ENCODE data around the gene DEPP1.
A peak's percentile ranks its signal among the peaks of the same experiment; 100 is the strongest.

The DEPP1 gene

GRCh38 chr10:44968091-44968490 lies 10.5 kb downstream of the DEPP1 start:
- Histone ChIP-seq H3K4me3 (replicated peaks; ENCODE audit: low read depth, low read length) (no peak overlapping the region), H3K36me3 (ENCODE audit: control insufficient read depth, insufficient read depth, low read length) (peaks cover 11% of the 10 kb centered on the region), H3K27me3 (replicated peaks; ENCODE audit: control insufficient read depth, insufficient read depth, low read length) (no peaks in the 10 kb centered on the region)
- no peak for DNase-seq (ENCODE audit: extremely low read depth, insufficient read length)
- TF ChIP-seq CTCF (IDR thresholded peaks at IDR 0.05; ENCODE audit: insufficient read depth, low read length, poor library complexity, severe bottlenecking) = no peak

GRCh38 chr10:44967616-44968015 lies 11.0 kb downstream of the DEPP1 start:
- DNase-seq (ENCODE audit: extremely low read depth, insufficient read length) = no peak
- H3K4me3 ChIP-seq (replicated peaks; ENCODE audit: low read depth, low read length) = no peak overlapping the region
- H3K36me3 ChIP-seq (ENCODE audit: control insufficient read depth, insufficient read depth, low read length) = peaks cover 8% of the 10 kb centered on the region
- H3K27me3 ChIP-seq (replicated peaks; ENCODE audit: control insufficient read depth, insufficient read depth, low read length) = no peaks in the 10 kb centered on the region
- TF ChIP-seq CTCF (IDR thresholded peaks at IDR 0.05; ENCODE audit: insufficient read depth, low read length, poor library complexity, severe bottlenecking) = no peak

- H3K27me3 ChIP-seq (replicated peaks; ENCODE audit: control insufficient read depth, insufficient read depth, low read length) = no peaks in the 10 kb centered on the region
- H3K4me3 ChIP-seq (replicated peaks; ENCODE audit: low read depth, low read length) = no peak overlapping the region
- peaks cover 8% of the 10 kb centered on the region for H3K36me3 ChIP-seq (ENCODE audit: control insufficient read depth, insufficient read depth, low read length)
- no peak for DNase-seq (ENCODE audit: extremely low read depth, insufficient read length)
- TF ChIP-seq CTCF (IDR thresholded peaks at IDR 0.05; ENCODE audit: insufficient read depth, low read length, poor library complexity, severe bottlenecking) = peak; percentile 18
Observed at GRCh38 chr10:44966816-44967509, 11.6 kb downstream of the DEPP1 start.

- Histone ChIP-seq H3K4me3 (replicated peaks; ENCODE audit: low read depth, low read length) (no peak overlapping the region), H3K36me3 (ENCODE audit: control insufficient read depth, insufficient read depth, low read length) (peaks cover 8% of the 10 kb centered on the region), H3K27me3 (replicated peaks; ENCODE audit: control insufficient read depth, insufficient read depth, low read length) (no peaks in the 10 kb centered on the region)
- TF ChIP-seq CTCF (IDR thresholded peaks at IDR 0.05; ENCODE audit: insufficient read depth, low read length, poor library complexity, severe bottlenecking) = no peak
- DNase-seq (ENCODE audit: extremely low read depth, insufficient read length) = no peak
Observed at GRCh38 chr10:44966129-44966815, 12.3 kb downstream of the DEPP1 start.

- H3K4me3 ChIP-seq (replicated peaks; ENCODE audit: low read depth, low read length) = no peak overlapping the region
- peaks cover 6% of the 10 kb centered on the region for H3K36me3 ChIP-seq (ENCODE audit: control insufficient read depth, insufficient read depth, low read length)
- H3K27me3 ChIP-seq (replicated peaks; ENCODE audit: control insufficient read depth, insufficient read depth, low read length) = no peaks in the 10 kb centered on the region
- TF ChIP-seq CTCF (IDR thresholded peaks at IDR 0.05; ENCODE audit: insufficient read depth, low read length, poor library complexity, severe bottlenecking) = no peak
- DNase-seq (ENCODE audit: extremely low read depth, insufficient read length) = no peak
Observed at GRCh38 chr10:44965651-44966097, 12.9 kb downstream of the DEPP1 start.

Data from GM06990 (cell line).